Adrenal gland (tissue), 5 donors: ENCODE results near the gene GATAD2A.

Experiments
- CTCF ChIP-seq, 6 experiments: fragments of 450-650 bp in 4 of 6; fragments of 200-600 bp in 2 of 6; sonication (generic) in 1 of 6; IDR thresholded peaks; 1 replicate in 5 of 6; 2 replicates in 1 of 6; pipeline versions ENCODE4 v1.5.1 to v1.8.0; 2016 to 2021; ENCODE audit warnings: antibody characterized with exemption in 6 of 6, mild to moderate bottlenecking in 2 of 6, moderate library complexity in 1 of 6
- POLR2A ChIP-seq, 2 donors: fragments of 450-650 bp; IDR thresholded peaks; one replicate each; pipeline ENCODE4 v1.6.1; 2017; ENCODE audit warnings: antibody characterized with exemption in 2 of 2, mild to moderate bottlenecking in 2 of 2, moderate library complexity in 1 of 2
- donor health status: DM: no; HTN: no; CAD: no.

GRCh38 chr19:19485161-19485997 is 79.9 kb downstream of the GATAD2A start:
- TF ChIP-seq CTCF (IDR thresholded peaks at IDR 0.05) (no peak), POLR2A (IDR thresholded peaks at IDR 0.05) (no peak)
